Gastrocnemius medialis (tissue), 4 donors: ENCODE data around the gene RPGR.

Source experiments
- CTCF ChIP-seq, 5 experiments: fragments of 450-650 bp in 3 of 5; fragments of 200-600 bp in 2 of 5; sonication (generic) in 2 of 5; IDR thresholded peaks in 4 of 5; conservative IDR thresholded peaks in 1 of 5; 1 replicate in 4 of 5; 2 replicates in 1 of 5; pipeline ENCODE4 v1.5.1; 2016 to 2019; ENCODE audit warnings: antibody characterized with exemption in 5 of 5, mild to moderate bottlenecking in 3 of 5, moderate library complexity in 3 of 5
- POLR2A ChIP-seq, 2 donors: fragments of 450-650 bp; IDR thresholded peaks; one replicate each; pipeline ENCODE4 v1.6.1; 2017; ENCODE audit warnings: antibody characterized with exemption in 2 of 2, mild to moderate bottlenecking in 2 of 2, moderate library complexity in 2 of 2

- no peak for TF ChIP-seq CTCF (IDR thresholded peaks at IDR 0.05 in 4 of 5, conservative IDR thresholded peaks at IDR 0.05 in 1 of 5)
- no peak for TF ChIP-seq POLR2A (IDR thresholded peaks at IDR 0.05)
Measured at GRCh38 chrX:38335382-38335781, 8.1 kb upstream of the RPGR start.
